Upper lobe of left lung (tissue), 4 donors: ENCODE results near the gene DISC1.
"Not testable (repeated sequence)": the region's sequence is repeated elsewhere in the genome, so short reads cannot be mapped to it uniquely, and the experiment has no call there.

Source experiments
- EP300 ChIP-seq, 4 donors: sonication (generic); formaldehyde crosslinking; IDR thresholded peaks; one replicate each; pipeline ENCODE4 v1.5.1; 2017; ENCODE audit warnings: antibody characterized with exemption in 4 of 4, control low read depth in 2 of 4
- POLR2A ChIP-seq, 4 donors: fragments of 450-650 bp; IDR thresholded peaks; one replicate each; pipeline ENCODE4 v1.5.1; 2016 to 2017; ENCODE audit warnings: antibody characterized with exemption in 4 of 4, mild to moderate bottlenecking in 2 of 4
- POLR2AphosphoS5 ChIP-seq, 2 donors: sonication (generic); formaldehyde crosslinking; IDR thresholded peaks; one replicate each; pipeline ENCODE4 v1.5.1; 2017; ENCODE audit warnings: antibody characterized with exemption in 2 of 2
- TF ChIP-seq, protein P1 (sequence below), 6 experiments: fragments of 450-650 bp in 4 of 6; fragments of 200-600 bp in 2 of 6; sonication (generic) in 2 of 6; IDR thresholded peaks; one replicate each; pipeline ENCODE4 v1.5.1; 2016 to 2019; ENCODE audit warnings: antibody characterized with exemption in 6 of 6

DNA sequence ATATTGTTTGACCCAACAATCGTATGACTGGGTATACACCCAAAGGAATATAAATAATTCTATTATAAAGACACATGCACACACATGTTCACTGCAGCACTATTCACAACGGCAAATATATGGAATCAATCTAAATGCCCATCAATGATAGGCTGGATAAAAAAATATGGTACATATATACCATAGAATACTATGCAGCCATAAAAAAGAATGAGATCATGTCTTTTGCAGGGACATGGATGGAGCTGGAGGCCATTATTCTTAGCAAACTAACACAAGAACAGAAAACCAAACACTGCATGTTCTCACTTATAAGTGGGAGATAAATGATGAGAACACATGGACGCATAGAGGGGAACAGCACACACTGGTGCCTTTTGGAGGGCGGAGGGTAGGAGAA is 1.5 kb upstream of the DISC1 start:
- not testable (repeated sequence) for TF ChIP-seq POLR2A, EP300, POLR2AphosphoS5 (IDR thresholded peaks at IDR 0.05)
- TF ChIP-seq, protein P1, sequence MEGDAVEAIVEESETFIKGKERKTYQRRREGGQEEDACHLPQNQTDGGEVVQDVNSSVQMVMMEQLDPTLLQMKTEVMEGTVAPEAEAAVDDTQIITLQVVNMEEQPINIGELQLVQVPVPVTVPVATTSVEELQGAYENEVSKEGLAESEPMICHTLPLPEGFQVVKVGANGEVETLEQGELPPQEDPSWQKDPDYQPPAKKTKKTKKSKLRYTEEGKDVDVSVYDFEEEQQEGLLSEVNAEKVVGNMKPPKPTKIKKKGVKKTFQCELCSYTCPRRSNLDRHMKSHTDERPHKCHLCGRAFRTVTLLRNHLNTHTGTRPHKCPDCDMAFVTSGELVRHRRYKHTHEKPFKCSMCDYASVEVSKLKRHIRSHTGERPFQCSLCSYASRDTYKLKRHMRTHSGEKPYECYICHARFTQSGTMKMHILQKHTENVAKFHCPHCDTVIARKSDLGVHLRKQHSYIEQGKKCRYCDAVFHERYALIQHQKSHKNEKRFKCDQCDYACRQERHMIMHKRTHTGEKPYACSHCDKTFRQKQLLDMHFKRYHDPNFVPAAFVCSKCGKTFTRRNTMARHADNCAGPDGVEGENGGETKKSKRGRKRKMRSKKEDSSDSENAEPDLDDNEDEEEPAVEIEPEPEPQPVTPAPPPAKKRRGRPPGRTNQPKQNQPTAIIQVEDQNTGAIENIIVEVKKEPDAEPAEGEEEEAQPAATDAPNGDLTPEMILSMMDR (IDR thresholded peaks at IDR 0.05): not testable (repeated sequence)
